NOMO-1 treated with DMSO at 0.1 percent for 48 hours (cell line): Measurements from ENCODE around the gene CCNA1.
A peak's percentile ranks its signal among the peaks of the same experiment; 100 is the strongest.

Source experiments
- DNase-seq: peaks from one replicate; lab custom pipeline; 2025; ENCODE audit not compliant: unreplicated experiment; lab: John Stamatoyannopoulos, UW

The CCNA1 gene

GRCh38 chr13:36432106-36432544 lies at the start of gene CCNA1:
Gene CCNA1, plus strand, starts transcription at chr13:36432495. Its CDS starts 562 bp downstream, at chr13:36433057.
- DNase-seq: peak; percentile 59

GRCh38 chr13:36385489-36385888 lies 46.8 kb upstream of the CCNA1 start:
- DNase-seq: no peak

- DNase-seq: peak; percentile 85
Observed at GRCh38 chr13:36395280-36395679, 37.0 kb upstream of the CCNA1 start.

- no peak for DNase-seq
Observed at GRCh38 chr13:36405151-36405550, 27.1 kb upstream of the CCNA1 start.

GRCh38 chr13:36412736-36413135 lies 19.6 kb upstream of the CCNA1 start:
- no peak for DNase-seq

- no peak for DNase-seq
Observed at GRCh38 chr13:36413161-36413560, 19.1 kb upstream of the CCNA1 start.

GRCh38 chr13:36414461-36414860 lies 17.8 kb upstream of the CCNA1 start:
- DNase-seq: peak; percentile 79

GRCh38 chr13:36417331-36417730 lies 15.0 kb upstream of the CCNA1 start:
- DNase-seq: peak; percentile 72

- DNase-seq: peak; percentile 96
Observed at GRCh38 chr13:36418022-36418805, 14.1 kb upstream of the CCNA1 start.

- DNase-seq: peak; percentile 77
Observed at GRCh38 chr13:36420437-36420891, 11.8 kb upstream of the CCNA1 start.

GRCh38 chr13:36421447-36421846 lies 10.8 kb upstream of the CCNA1 start:
- peak; percentile 77 for DNase-seq

GRCh38 chr13:36428086-36428485 lies 4.2 kb upstream of the CCNA1 start:
- no peak for DNase-seq

- DNase-seq: no peak
Observed at GRCh38 chr13:36430247-36431203, 1.8 kb upstream of the CCNA1 start.

GRCh38 chr13:36431204-36432105 lies 840 bp upstream of the CCNA1 start:
- no peak for DNase-seq

- DNase-seq: peak; percentile 69
Observed at GRCh38 chr13:36436811-36437210, 4.5 kb downstream of the CCNA1 start.

GRCh38 chr13:36438594-36439483 lies 6.5 kb downstream of the CCNA1 start:
- no peak for DNase-seq

GRCh38 chr13:36445278-36445677 lies 13.0 kb downstream of the CCNA1 start:
- DNase-seq: peak; percentile 59

- no peak for DNase-seq
Observed at GRCh38 chr13:36445891-36446351, 13.6 kb downstream of the CCNA1 start.

GRCh38 chr13:36447501-36447900 lies 15.2 kb downstream of the CCNA1 start:
- DNase-seq: no peak
